ENCODE results near the gene S1PR4. TPM values are rescaled to one million over a fixed set of nuclear protein-coding genes. Genes with fewer than 3 reads are reported as not detected.

The S1PR4 gene
- total RNA-seq, 1 donor from 2014 or later = 0.26 TPM

DNA sequence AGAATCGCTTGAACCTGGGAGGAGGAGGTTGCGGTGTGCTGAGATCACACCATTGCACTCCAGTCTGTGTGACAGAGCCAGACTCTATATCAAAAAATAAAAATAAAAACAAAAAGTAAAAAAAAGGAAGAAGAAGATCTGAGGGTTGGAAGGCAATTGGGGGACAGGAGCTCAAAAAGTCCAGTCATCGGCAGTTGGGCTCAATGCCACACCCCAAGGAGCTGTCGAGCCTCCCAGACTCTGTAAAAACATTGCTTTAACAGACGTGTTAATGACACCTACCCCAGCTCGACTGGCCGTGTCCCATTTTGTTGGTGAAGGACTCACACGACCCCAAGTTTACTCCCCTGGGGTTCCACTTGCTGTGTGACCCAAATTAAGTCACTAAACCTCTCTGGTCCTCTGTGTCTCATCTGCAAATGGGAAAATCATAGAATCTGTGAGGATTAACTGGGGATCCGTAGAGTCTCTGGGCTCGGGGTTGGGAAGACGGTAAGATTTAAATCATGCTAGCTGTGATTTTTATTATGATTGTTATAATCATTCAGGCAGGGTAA is 35.7 kb upstream of the S1PR4 start:
- no peak for FAIRE-seq
- Histone ChIP-seq H3K36me3 (ENCODE audit: control insufficient read depth, insufficient read depth, low read length) (peaks cover 10% of the 10 kb centered on the region), H3K27me3 (ENCODE audit: control insufficient read depth, insufficient read depth, low read length) (no peaks in the 10 kb centered on the region), H3K4me3 (ENCODE audit: low read depth, low read length) (no peak overlapping the region)
- DNase-seq (ENCODE audit: low read depth) = no peak
- TF ChIP-seq, protein P1, sequence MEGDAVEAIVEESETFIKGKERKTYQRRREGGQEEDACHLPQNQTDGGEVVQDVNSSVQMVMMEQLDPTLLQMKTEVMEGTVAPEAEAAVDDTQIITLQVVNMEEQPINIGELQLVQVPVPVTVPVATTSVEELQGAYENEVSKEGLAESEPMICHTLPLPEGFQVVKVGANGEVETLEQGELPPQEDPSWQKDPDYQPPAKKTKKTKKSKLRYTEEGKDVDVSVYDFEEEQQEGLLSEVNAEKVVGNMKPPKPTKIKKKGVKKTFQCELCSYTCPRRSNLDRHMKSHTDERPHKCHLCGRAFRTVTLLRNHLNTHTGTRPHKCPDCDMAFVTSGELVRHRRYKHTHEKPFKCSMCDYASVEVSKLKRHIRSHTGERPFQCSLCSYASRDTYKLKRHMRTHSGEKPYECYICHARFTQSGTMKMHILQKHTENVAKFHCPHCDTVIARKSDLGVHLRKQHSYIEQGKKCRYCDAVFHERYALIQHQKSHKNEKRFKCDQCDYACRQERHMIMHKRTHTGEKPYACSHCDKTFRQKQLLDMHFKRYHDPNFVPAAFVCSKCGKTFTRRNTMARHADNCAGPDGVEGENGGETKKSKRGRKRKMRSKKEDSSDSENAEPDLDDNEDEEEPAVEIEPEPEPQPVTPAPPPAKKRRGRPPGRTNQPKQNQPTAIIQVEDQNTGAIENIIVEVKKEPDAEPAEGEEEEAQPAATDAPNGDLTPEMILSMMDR (IDR thresholded peaks at IDR 0.05; ENCODE audit: insufficient read depth, low read length, severe bottlenecking) = no peak

DNA sequence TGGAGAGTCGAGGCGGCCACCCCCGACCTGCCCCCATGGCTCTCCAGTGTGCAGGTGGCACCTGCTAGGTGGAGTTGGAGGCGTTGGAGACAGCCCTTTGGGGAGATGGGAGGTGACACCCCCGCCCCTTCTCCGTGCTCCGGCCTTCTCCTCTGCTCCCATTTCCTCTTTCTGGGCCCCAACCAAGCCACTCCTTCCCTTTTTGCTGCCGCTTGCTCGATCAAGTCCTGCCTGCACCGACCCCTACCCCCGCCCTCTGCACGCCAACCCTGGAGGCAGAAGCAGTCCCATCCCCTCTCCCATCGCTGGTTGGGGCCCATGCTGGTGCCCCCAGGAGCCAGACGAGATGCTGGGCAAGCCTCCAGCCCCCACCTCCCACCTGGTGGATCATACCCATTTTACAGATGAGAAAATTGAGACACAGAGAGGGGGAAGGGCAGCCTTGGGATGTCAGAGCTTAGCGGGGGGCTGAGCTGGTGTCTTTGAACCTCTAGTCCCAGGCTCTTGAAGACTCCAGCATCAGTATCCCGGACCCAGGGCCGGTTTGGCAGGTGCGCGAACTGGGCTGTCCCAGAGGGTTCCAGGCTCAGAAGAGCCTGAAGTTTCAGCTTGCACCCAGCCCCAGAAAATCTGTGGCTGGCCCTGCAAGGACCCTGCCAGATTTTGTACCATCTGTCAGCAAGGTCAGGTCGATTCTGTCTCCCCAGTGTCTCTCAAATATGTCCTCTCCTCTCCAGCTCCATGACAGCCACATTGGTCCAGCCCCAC is 32.5 kb upstream of the S1PR4 start:
- Histone ChIP-seq H3K27me3 (ENCODE audit: control insufficient read depth, insufficient read depth, low read length) (no peaks in the 10 kb centered on the region), H3K4me3 (ENCODE audit: low read depth, low read length) (no peak overlapping the region), H3K36me3 (ENCODE audit: control insufficient read depth, insufficient read depth, low read length) (peaks cover 27% of the 10 kb centered on the region)
- DNase-seq (ENCODE audit: low read depth) (no peak), FAIRE-seq (no peak)
- TF ChIP-seq, protein P1 (IDR thresholded peaks at IDR 0.05; ENCODE audit: insufficient read depth, low read length, severe bottlenecking) = no peak

DNA sequence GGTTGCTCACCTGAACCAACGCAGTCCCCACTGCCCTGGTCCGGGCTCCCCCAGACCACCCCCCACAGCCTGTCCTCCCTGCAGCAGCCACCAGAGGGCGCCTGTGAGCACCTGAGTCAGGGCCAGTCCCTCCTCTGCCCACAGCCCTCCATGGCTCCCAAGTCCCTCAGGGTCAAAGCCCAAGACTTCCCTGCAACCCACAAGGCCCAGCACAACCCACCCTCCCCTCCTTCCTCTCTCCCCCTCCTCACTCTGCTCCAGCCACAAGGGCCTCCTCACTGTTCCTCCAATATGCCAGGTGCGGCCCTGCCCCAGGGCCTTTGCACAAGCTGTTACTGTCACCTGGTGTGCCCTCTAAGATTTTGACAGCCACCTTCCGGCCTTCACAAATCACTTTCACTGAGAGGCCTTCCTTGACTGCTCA is 31.9 kb upstream of the S1PR4 start:
- no peaks in the 10 kb centered on the region for H3K27me3 ChIP-seq (ENCODE audit: control insufficient read depth, insufficient read depth, low read length)
- peaks cover 31% of the 10 kb centered on the region for H3K36me3 ChIP-seq (ENCODE audit: control insufficient read depth, insufficient read depth, low read length)
- H3K4me3 ChIP-seq (ENCODE audit: low read depth, low read length) = no peak overlapping the region
- no peak for DNase-seq (ENCODE audit: low read depth)
- TF ChIP-seq, protein P1 (IDR thresholded peaks at IDR 0.05; ENCODE audit: insufficient read depth, low read length, severe bottlenecking) = peak; percentile 93
- FAIRE-seq = no peak

DNA sequence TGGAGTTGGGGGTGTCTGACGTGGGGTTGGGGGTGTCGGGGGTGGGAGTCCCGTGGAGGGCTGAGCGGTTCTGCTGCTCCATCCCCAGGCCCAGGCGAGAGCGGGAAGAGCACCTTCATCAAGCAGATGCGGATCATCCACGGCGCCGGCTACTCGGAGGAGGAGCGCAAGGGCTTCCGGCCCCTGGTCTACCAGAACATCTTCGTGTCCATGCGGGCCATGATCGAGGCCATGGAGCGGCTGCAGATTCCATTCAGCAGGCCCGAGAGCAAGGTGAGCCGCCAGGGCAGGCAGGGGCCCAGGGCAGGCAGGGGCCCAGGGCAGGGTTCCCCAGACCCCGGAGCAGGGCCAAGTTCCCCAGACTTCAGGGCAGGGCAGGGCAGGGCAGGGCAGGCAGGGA is 30.1 kb upstream of the S1PR4 start:
- Histone ChIP-seq H3K27me3 (ENCODE audit: control insufficient read depth, insufficient read depth, low read length) (no peaks in the 10 kb centered on the region), H3K4me3 (ENCODE audit: low read depth, low read length) (no peak overlapping the region), H3K36me3 (ENCODE audit: control insufficient read depth, insufficient read depth, low read length) (peaks cover 33% of the 10 kb centered on the region)
- TF ChIP-seq, protein P1 (IDR thresholded peaks at IDR 0.05; ENCODE audit: insufficient read depth, low read length, severe bottlenecking) = no peak
- DNase-seq (ENCODE audit: low read depth) = no peak
- FAIRE-seq = no peak

DNA sequence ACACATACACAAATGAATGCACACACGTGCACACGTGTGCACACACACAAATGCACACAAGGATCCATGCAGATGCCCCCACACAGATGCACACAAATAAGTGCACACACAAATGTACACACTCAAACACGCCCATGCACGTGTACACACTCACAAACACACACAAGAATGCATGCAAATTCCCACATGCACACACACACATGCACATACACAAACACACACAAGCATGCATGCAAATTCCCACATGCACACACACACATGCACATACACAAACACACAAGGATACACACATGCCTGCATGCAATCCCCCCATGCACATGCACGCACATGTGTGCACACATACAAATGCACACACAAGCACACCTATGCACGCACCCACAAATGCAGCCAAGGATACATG is 29.5 kb upstream of the S1PR4 start:
- Histone ChIP-seq H3K4me3 (ENCODE audit: low read depth, low read length) (no peak overlapping the region), H3K36me3 (ENCODE audit: control insufficient read depth, insufficient read depth, low read length) (peaks cover 33% of the 10 kb centered on the region), H3K27me3 (ENCODE audit: control insufficient read depth, insufficient read depth, low read length) (no peaks in the 10 kb centered on the region)
- TF ChIP-seq, protein P1 (IDR thresholded peaks at IDR 0.05; ENCODE audit: insufficient read depth, low read length, severe bottlenecking) = no peak
- no peak for DNase-seq (ENCODE audit: low read depth)
- FAIRE-seq = peak; percentile 98
